ENCODE results near the gene NUDT19. TPM values are rescaled to one million over a fixed set of nuclear protein-coding genes. Genes with fewer than 3 reads are reported as not detected.
"Not testable (repeated sequence)": the region's sequence is repeated elsewhere in the genome, so short reads cannot be mapped to it uniquely, and the experiment has no call there.

Gene NUDT19
- total RNA-seq, 1 donor from 2014 or later, result 6.2 TPM

DNA sequence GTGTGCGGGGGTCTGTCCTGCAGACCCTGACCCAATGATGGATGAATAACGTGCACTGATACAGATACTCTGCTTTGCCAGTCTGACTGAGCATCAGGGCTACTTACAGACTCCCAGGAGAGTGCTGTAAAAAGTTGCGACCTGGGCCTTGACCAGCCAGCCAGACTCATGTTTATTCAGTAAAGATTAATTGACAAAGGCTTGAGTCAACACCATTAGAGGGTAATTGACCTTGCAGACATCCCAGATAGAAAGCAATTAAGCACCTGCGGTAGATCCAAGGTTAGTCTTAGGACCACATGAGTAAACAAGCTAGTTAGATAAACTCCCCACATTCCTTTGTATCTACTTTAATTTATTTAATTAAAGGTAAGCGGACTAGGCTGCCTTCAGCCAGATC, 10.4 kb downstream of the NUDT19 start:
- no peak overlapping the region for H3K4me3 ChIP-seq
- H3K36me3 ChIP-seq, result peaks cover 10 to 29% of the 10 kb centered on the region in 2 donors
- H3K27me3 ChIP-seq, result no peaks in the 10 kb centered on the region
- no peak overlapping the region for H3K27ac ChIP-seq
- no peak for DNase-seq (ENCODE audit: low spot score in 2 of 2)
- H3K9me3 ChIP-seq, result peaks cover 4 to 19% of the 10 kb centered on the region in 2 donors
- intact Hi-C loops (cut with DNase I), result no loop called here
- no peaks in the 10 kb centered on the region for H3K4me1 ChIP-seq
- TF ChIP-seq, protein P1, sequence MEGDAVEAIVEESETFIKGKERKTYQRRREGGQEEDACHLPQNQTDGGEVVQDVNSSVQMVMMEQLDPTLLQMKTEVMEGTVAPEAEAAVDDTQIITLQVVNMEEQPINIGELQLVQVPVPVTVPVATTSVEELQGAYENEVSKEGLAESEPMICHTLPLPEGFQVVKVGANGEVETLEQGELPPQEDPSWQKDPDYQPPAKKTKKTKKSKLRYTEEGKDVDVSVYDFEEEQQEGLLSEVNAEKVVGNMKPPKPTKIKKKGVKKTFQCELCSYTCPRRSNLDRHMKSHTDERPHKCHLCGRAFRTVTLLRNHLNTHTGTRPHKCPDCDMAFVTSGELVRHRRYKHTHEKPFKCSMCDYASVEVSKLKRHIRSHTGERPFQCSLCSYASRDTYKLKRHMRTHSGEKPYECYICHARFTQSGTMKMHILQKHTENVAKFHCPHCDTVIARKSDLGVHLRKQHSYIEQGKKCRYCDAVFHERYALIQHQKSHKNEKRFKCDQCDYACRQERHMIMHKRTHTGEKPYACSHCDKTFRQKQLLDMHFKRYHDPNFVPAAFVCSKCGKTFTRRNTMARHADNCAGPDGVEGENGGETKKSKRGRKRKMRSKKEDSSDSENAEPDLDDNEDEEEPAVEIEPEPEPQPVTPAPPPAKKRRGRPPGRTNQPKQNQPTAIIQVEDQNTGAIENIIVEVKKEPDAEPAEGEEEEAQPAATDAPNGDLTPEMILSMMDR (IDR thresholded peaks at IDR 0.05), result no peak

DNA sequence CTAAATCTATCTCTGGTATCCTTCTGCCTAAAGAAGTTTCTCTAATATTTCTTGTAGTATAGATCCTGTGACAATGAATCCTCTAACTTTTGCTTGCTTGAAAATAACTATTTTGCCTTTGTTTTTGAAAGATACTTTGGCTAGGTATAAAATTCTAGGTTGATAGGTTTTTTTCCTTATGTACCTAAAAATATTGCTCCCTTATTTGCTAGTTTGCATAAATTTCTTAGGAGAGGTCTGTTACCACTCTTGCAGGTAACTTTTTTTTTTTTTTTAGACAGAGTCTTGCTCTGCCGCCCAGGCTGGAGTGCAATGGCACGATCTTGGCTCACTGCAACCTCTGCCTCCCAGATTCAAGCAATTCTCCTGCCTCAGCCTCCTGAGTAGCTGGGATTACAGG, 12.4 kb downstream of the NUDT19 start:
- Histone ChIP-seq H3K36me3 (peaks cover 4 to 22% of the 10 kb centered on the region in 2 donors), H3K9me3 (peaks cover 4 to 19% of the 10 kb centered on the region in 2 donors)
- H3K4me3 ChIP-seq; H3K4me1 ChIP-seq; H3K27me3 ChIP-seq; intact Hi-C loops (cut with DNase I); DNase-seq (ENCODE audit: low spot score in 2 of 2); H3K27ac ChIP-seq: not testable (repeated sequence)

DNA sequence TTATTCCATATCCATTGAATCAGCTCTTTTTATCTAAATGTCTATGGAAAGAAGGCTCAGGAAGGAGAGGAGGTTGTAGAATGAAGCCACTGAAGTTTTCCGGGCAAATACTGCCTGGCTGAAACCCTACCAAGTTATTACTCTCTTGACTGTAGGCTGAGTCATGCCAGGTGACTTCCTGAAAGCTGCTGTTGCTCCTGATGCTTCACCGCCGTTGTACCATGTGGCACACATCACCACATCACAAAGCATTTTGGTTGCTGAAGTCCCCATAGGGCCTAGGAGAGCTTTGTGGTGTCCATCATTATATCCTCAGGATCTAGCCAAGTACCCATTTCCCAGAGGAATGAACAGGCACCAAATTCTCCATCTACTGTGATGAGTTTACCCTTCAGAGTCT, 16.8 kb downstream of the NUDT19 start:
- DNase-seq (ENCODE audit: low spot score in 2 of 2), result no peak
- no peaks in the 10 kb centered on the region for H3K27me3 ChIP-seq
- H3K27ac ChIP-seq, result no peak overlapping the region
- peaks cover 4 to 15% of the 10 kb centered on the region in 2 donors for H3K9me3 ChIP-seq
- peaks cover 32 to 36% of the 10 kb centered on the region in 2 donors for H3K36me3 ChIP-seq
- no peak overlapping the region for H3K4me3 ChIP-seq
- TF ChIP-seq, protein P1 (IDR thresholded peaks at IDR 0.05), result no peak
- no peaks in the 10 kb centered on the region for H3K4me1 ChIP-seq
- intact Hi-C loops (cut with DNase I), result no loop called here

DNA sequence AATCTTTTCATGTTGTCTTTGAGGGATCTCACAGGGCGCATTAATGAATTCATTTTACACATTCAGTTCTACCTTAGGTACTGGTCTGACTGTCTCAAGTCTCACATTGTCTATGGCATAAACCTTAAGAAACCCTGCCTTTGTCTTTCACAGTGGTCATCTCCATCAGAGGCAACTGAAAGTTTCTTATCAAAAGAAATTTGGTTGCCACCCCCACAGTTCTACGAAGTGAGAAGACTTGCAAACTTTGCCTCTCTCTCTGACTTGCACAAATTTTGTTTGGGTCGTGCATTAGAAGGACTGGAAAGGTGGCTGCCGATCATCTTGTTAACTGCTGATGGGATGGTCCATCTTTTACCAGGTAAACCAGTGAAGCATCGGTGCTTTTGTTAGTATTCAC, 17.4 kb downstream of the NUDT19 start:
- H3K36me3 ChIP-seq, result peaks cover 32 to 40% of the 10 kb centered on the region in 2 donors
- H3K27ac ChIP-seq, result no peak overlapping the region
- H3K4me3 ChIP-seq, result no peak overlapping the region
- TF ChIP-seq, protein P1 (IDR thresholded peaks at IDR 0.05), result no peak
- H3K9me3 ChIP-seq, result peaks cover 0 to 10% of the 10 kb centered on the region in 2 donors
- intact Hi-C loops (cut with DNase I), result no loop called here
- no peaks in the 10 kb centered on the region for H3K27me3 ChIP-seq
- H3K4me1 ChIP-seq, result no peaks in the 10 kb centered on the region
- DNase-seq (ENCODE audit: low spot score in 2 of 2), result no peak

DNA sequence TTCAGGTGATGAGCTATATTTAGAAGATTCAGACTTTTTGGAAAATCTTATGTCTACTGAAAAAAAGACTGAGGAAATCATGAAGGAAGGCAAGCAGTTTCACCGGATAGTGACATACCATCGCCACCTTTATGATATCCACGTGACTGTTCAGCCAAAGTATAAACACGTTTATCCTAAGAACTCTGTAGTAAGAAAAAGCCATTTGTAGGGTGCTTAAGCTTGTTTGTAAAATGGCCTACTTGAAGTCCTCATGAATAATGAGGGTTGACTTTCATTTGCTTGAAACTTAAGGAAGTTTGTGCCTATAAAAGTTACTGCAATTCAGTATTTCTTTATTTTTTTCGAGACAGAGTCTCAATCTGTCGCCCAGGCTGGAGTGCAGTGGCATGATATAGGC, 20.1 kb downstream of the NUDT19 start:
- intact Hi-C loops (cut with DNase I), result no loop called here
- H3K9me3 ChIP-seq, result no peaks in the 10 kb centered on the region
- no peak overlapping the region for H3K27ac ChIP-seq
- TF ChIP-seq, protein P1 (IDR thresholded peaks at IDR 0.05), result no peak
- H3K4me1 ChIP-seq, result no peaks in the 10 kb centered on the region
- peaks cover 28 to 39% of the 10 kb centered on the region in 2 donors for H3K36me3 ChIP-seq
- H3K4me3 ChIP-seq, result no peak overlapping the region
- no peaks in the 10 kb centered on the region for H3K27me3 ChIP-seq
- no peak for DNase-seq (ENCODE audit: low spot score in 2 of 2)

DNA sequence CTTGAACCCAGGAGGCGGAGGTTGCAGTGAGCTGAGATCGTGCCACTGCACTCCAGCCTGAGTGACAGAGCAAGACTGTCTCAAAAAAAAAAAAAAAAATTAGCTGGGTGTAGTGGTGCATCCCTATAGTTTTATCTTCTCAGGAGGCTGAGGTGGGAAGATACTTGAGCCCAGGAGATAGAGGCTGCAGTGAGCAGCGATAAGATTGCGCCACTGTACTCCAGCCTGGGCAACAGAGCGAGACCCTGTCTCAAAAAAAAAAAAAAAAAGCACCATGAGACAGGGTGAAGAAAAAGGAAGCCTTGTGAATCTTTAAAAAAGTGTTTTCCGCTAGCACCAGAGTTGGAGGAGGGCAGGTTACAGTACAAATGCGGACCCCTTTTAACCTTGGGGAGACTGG, 24.6 kb downstream of the NUDT19 start:
- H3K27me3 ChIP-seq; DNase-seq (ENCODE audit: low spot score in 2 of 2); H3K4me1 ChIP-seq; H3K4me3 ChIP-seq; intact Hi-C loops (cut with DNase I); H3K9me3 ChIP-seq; H3K27ac ChIP-seq: not testable (repeated sequence)
- peaks cover 13 to 33% of the 10 kb centered on the region in 2 donors for H3K36me3 ChIP-seq

DNA sequence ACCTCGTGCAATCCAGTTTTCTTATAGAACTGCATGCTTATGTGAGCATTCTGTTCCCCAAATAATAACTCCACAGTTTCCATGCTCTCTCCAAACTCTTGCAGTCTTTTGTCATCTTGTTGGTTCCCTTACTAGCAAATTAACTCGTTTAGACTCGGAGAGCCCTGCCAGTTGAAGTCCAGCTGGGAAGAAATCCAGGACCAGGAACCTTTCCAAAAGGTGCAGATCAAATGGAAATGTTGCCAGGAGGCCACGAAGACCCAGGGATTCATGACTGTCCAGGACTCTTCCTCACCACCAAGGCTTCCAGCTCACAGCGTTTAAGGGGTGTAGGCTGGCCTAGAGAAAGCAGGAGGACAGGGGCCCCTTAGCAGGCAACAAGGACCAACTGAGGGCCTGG, 25.9 kb downstream of the NUDT19 start:
- Histone ChIP-seq H3K4me3 (no peak overlapping the region), H3K9me3 (no peaks in the 10 kb centered on the region), H3K27ac (no peak overlapping the region), H3K36me3 (peaks cover 4 to 22% of the 10 kb centered on the region in 2 donors), H3K4me1 (no peaks in the 10 kb centered on the region), H3K27me3 (no peaks in the 10 kb centered on the region)
- no peak for DNase-seq (ENCODE audit: low spot score in 2 of 2)
- intact Hi-C loops (cut with DNase I), result no loop called here
- TF ChIP-seq, protein P1 (IDR thresholded peaks at IDR 0.05), result no peak
